Esophagus (tissue), 2 donors: Measurements from ENCODE around the gene TEKT2. TPM values are rescaled to one million over a fixed set of nuclear protein-coding genes. Genes with fewer than 3 reads are reported as not detected.

Experiments
- H3K27ac ChIP-seq, 2 donors: one replicate each; pipeline ENCODE4 v1.5.1; 2013; ENCODE audit warnings: low read depth in 2 of 2, mild to moderate bottlenecking in 2 of 2, inconsistent platforms in 1 of 2, low read length in 1 of 2, moderate library complexity in 1 of 2
- H3K27me3 ChIP-seq, 2 donors: one replicate each; pipeline ENCODE4 v1.6.1; 2013; ENCODE audit warnings: low read length in 2 of 2, control low read depth in 1 of 2, mild to moderate bottlenecking in 1 of 2; ENCODE audit not compliant: insufficient read depth in 2 of 2, control insufficient read depth in 1 of 2
- H3K36me3 ChIP-seq, 2 donors: one replicate each; pipeline ENCODE4 v1.6.1; 2013; ENCODE audit warnings: low read length in 1 of 2; ENCODE audit not compliant: control insufficient read depth in 2 of 2, insufficient read depth in 2 of 2
- H3K4me1 ChIP-seq, 2 donors: one replicate each; pipeline ENCODE4 v1.6.1; 2013; ENCODE audit warnings: low read length in 1 of 2; ENCODE audit not compliant: control insufficient read depth in 2 of 2, insufficient read depth in 2 of 2
- H3K4me3 ChIP-seq, 2 donors: one replicate each; pipeline ENCODE4 v1.5.1; 2013; ENCODE audit warnings: low read length in 2 of 2, mild to moderate bottlenecking in 2 of 2, low read depth in 1 of 2, moderate library complexity in 1 of 2
- H3K9me3 ChIP-seq, 2 donors: one replicate each; pipeline ENCODE4 v1.6.1; 2013; ENCODE audit warnings: mild to moderate bottlenecking in 2 of 2, low read depth in 1 of 2, low read length in 1 of 2, moderate library complexity in 1 of 2; ENCODE audit not compliant: control insufficient read depth in 2 of 2, insufficient read depth in 1 of 2
- WGBS, 2 donors: extraction: QIAGEN DNeasy Blood & Tissue Kit; methylation state at CpG; one replicate each; pipeline ENCODE4 v1.1.7; 2013; 5-methylcytosine and 5-hydroxymethylcytosine counted together
- polyA plus RNA-seq, 2 donors: library from polyadenylated mRNA; stranded (reverse); fragments of 200-250 nt; gene quantifications; one replicate each; pipeline ENCODE4 v1.2.3, GENCODE V29; 2013
- donor health status: healthy with polysubstance abuse.
- donor health status: Bipolar disorder and iron deficiency.

The TEKT2 gene, protein sequence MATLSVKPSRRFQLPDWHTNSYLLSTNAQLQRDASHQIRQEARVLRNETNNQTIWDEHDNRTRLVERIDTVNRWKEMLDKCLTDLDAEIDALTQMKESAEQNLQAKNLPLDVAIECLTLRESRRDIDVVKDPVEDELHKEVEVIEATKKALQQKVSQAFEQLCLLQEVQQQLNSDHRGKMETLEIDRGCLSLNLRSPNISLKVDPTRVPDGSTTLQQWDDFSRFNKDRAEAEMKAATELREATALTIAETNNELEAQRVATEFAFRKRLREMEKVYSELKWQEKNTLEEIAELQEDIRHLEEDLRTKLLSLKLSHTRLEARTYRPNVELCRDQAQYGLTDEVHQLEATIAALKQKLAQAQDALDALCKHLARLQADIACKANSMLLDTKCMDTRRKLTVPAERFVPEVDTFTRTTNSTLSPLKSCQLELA
- under 1 TPM; 0.09 to 0.39 TPM for polyA plus RNA-seq

DNA sequence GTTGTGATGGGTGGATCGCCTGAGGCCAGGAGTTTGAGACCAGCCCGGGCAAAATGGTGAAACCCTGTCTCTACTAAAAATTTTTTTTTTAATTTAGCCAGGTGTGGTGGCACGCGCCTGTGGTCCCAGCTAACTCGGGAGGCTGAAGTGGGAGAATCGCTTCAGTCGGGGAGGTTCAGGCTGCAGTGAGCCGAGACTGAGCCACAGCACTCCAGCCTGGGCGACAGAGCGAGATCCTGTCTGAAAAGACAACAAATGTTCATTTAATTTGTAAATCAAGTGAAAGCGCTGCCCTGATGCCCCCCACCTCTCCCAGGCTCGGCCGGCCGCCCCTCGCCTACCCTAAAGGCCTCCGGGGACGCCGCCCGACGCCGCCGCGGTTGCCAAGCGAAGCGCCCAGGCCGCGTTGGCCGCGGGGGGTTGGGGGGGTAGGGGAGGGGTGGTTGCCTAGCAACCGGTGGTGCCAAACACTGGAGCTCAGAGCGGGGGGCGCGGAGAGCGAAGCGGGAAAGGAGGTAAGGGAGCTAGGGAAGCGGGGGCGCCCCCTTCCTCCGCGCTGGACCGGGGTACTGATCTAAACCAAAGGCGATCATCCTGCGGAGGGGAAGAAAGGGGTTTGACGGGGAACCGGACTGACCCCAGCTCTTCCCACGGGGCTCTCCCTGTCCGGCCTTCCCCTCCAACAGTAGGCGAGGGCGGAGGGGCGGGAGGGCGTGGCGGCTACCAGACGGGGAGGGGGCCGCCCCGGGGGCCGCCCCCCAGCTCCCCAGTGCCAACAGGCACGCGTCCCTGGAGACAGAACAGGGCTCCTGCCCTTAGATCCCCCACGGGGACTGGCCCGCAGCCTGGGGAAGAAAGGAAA, at the start of gene TEKT2:
TSS of gene TEKT2 (plus strand) at position 460 of the 862 bp plus-strand sequence. CDS start 828 bp downstream, outside the sequence.
- no peak within 1 kb of the TSS for H3K27ac ChIP-seq

DNA sequence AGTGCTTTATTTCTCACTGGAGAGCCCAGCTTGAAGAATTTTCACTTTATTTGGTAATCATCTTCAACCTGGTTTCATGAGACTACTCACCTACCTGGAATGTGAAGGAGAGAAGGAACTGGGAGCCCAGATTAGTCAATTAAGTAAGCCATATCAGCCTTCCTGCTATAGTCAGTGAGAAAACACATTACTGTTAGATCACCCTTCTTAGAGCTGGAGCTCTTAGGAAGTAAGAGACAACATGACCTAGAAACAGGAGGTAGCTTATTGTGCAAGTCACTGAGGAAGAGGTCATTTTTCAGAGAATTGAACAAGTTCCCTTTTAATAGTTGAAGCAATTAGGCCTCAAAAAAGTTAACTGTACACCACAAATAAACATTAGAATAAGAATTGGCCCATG, 49.2 kb upstream of the TEKT2 start:
- H3K27me3 ChIP-seq, result no peaks in the 10 kb centered on the region
- no peak overlapping the region for H3K27ac ChIP-seq
- H3K4me1 ChIP-seq, result no peaks in the 10 kb centered on the region
- no peaks in the 10 kb centered on the region for H3K9me3 ChIP-seq
- H3K36me3 ChIP-seq, result no peaks in the 10 kb centered on the region
- no peak overlapping the region for H3K4me3 ChIP-seq

More for the DNA sequence above, at the start of gene TEKT2:
- Histone ChIP-seq H3K36me3 (no peaks in the 10 kb centered on the region), H3K4me1 (peaks cover 0 to 7% of the 10 kb centered on the region in 2 donors), H3K9me3 (no peaks in the 10 kb centered on the region), H3K27me3 (no peaks in the 10 kb centered on the region), H3K4me3 (peak within 1 kb of the TSS; percentile 15 to 41)
- WGBS, 2 donors, result 14 to 17% methylated on average over 51 to 58 of the region's 59 CpGs

DNA sequence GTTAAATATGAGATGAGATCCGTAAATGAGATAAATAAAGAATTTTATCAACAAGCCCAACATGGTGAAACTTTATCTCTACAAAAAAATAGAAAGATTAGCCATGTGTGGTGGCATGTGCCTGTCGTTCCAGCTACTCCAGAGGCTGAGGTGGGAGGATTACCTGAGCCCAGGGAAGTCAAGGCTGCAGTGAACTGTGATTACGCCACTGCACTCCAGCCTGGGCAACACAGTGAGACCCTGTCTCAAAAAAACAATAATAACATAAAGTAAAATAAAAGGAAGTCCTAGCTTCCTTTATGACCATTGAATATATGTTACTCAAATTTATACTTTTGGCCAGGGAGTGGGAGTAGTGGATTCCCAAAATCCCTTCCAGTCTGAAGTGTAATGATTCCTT, 48.7 kb upstream of the TEKT2 start:
- H3K36me3 ChIP-seq, result no peaks in the 10 kb centered on the region
- no peaks in the 10 kb centered on the region for H3K9me3 ChIP-seq
- no peak overlapping the region for H3K27ac ChIP-seq
- 83 to 94% methylated on average over 3 of the region's 3 CpGs for WGBS, 2 donors
- no peaks in the 10 kb centered on the region for H3K4me1 ChIP-seq
- H3K4me3 ChIP-seq, result no peak overlapping the region
- H3K27me3 ChIP-seq, result no peaks in the 10 kb centered on the region

DNA sequence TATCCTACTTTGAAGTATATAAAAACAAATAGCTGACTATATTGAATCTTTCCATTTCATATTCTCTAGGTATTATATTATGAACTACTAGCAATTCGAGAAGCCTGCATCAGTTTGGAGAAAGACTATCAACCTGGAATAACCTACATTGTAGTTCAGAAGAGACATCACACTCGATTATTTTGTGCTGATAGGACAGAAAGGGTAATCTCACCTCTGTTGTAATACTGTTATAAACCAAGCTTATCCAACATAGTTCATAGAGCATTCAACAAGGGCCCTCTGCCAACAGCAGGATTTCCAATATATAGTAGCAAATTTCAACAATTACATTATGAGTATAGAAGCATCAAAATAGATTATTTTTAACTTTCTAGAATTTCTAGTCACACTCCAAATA, 43.7 kb upstream of the TEKT2 start:
- no peaks in the 10 kb centered on the region for H3K9me3 ChIP-seq
- H3K27ac ChIP-seq, result no peak overlapping the region
- H3K4me1 ChIP-seq, result no peaks in the 10 kb centered on the region
- no peak overlapping the region for H3K4me3 ChIP-seq
- WGBS, 2 donors, result 84 to 85% methylated on average over 2 of the region's 2 CpGs
- H3K36me3 ChIP-seq, result no peaks in the 10 kb centered on the region
- no peaks in the 10 kb centered on the region for H3K27me3 ChIP-seq

DNA sequence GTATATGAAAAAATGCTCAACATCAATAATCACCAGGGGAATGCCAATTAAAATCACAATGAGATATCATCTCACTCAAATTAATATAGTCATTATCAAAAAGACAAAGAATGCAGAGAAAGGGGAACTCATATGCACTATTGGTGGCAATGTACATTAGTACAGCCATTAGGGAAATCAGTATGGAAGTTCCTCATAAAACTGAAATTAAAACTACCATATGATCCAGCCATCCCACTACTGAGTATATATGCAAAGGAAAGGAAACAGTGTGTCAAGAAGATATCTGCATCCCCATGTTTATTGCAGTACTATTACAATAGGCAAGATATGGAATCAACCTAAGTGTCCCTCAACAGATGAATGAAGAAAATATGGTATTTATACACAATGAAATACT, 32.1 kb upstream of the TEKT2 start:
- Histone ChIP-seq H3K4me3 (no peak overlapping the region), H3K9me3 (no peaks in the 10 kb centered on the region), H3K4me1 (no peaks in the 10 kb centered on the region), H3K27ac (no peak overlapping the region), H3K27me3 (no peaks in the 10 kb centered on the region), H3K36me3 (no peaks in the 10 kb centered on the region)

DNA sequence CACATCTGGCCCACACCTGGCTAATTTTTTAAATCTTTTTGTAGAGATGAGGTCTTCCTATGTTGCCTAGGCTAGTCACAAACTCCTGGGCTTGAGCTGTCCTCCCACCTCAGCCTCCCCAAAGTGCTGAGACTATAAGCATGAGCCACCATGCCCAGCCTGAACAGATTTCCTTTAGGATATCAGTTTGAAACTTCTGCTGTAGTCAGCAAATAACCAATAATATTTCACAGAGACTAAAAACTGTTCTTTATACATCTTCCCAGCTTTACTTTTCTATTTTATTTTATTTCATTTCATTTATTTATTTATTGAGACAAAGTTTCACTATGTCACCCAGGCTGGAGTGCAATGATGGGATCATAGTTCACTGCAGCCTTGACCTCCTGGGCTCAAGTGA, 29.9 kb upstream of the TEKT2 start:
- Histone ChIP-seq H3K27me3 (no peaks in the 10 kb centered on the region), H3K4me3 (no peak overlapping the region), H3K36me3 (no peaks in the 10 kb centered on the region), H3K9me3 (no peaks in the 10 kb centered on the region), H3K27ac (no peak overlapping the region), H3K4me1 (no peaks in the 10 kb centered on the region)

DNA sequence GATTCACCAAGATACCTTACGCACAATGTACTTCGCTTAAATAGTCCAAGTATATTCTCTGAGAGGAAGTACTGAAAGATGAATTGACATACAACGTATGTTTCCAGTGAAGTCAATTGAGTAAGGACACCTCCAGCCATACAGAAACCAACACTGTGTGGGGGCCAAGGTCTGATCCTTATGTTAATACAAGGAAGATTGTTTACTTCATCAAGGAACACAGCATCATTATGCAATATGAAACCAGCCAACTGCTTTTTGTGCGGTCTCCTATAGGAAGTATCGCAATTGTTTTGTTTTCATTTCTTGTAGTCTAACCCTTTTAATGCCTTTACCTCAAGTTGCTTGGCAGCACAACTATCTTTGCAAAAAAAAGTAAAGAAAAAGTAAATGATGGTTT, 28.2 kb upstream of the TEKT2 start:
- no peak overlapping the region for H3K27ac ChIP-seq
- H3K27me3 ChIP-seq, result no peaks in the 10 kb centered on the region
- WGBS, 2 donors, result 87 to 88% methylated on average over 5 of the region's 5 CpGs
- no peaks in the 10 kb centered on the region for H3K36me3 ChIP-seq
- H3K9me3 ChIP-seq, result no peaks in the 10 kb centered on the region
- no peaks in the 10 kb centered on the region for H3K4me1 ChIP-seq
- H3K4me3 ChIP-seq, result no peak overlapping the region

DNA sequence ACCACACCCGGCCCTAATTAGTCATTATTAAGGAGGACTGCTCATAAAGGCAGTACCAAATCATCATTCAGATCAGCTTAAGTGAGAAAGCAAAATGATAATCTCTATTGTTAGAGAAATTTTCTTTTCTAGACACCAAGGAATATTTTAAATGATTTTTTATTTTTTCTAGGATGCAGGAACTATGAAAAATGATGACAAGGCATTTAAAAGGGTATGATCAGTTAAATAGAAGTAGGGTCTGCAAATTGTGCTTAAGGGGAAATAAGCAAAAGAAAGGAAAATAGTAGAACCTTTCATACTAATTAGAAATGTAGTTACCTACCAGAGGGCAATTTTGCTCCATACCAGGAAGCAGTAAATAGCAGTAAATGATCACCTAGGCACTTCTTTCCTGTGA, 21.6 kb upstream of the TEKT2 start:
- no peaks in the 10 kb centered on the region for H3K27me3 ChIP-seq
- H3K9me3 ChIP-seq, result no peaks in the 10 kb centered on the region
- H3K4me3 ChIP-seq, result no peak overlapping the region
- H3K27ac ChIP-seq, result no peak overlapping the region
- H3K4me1 ChIP-seq, result no peaks in the 10 kb centered on the region
- H3K36me3 ChIP-seq, result no peaks in the 10 kb centered on the region
- WGBS, 2 donors, result 96 to 100% methylated on average over 1 of the region's 1 CpG

DNA sequence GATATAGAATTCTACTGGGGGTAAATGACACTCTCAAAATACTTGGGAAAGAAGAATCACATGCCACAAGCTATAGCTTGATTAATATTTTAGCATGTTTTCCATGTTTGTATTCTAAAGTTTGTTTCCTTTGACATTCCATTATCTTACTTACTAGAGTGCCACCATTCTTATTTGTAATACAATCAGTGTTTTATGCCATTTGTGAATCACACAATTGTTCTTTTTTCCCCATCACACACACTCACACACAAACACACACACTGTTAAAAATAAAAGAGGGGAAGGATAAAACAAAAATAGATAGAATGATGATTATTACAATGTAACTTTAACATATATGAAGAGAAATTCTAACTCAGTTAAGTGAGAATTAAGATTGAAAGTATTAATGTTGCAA, 16.0 kb upstream of the TEKT2 start:
- Histone ChIP-seq H3K36me3 (no peaks in the 10 kb centered on the region), H3K4me3 (no peak overlapping the region), H3K9me3 (no peaks in the 10 kb centered on the region), H3K27ac (no peak overlapping the region), H3K27me3 (no peaks in the 10 kb centered on the region), H3K4me1 (no peaks in the 10 kb centered on the region)
